HG03103 (cell line): Measurements from ENCODE around the gene KIF18B.
A peak's percentile ranks its signal among the peaks of the same experiment; 100 is the strongest.

ENCODE experiments used
- ATAC-seq: cut with Tn5 transposase; IDR thresholded peaks from one replicate; pipeline ENCODE4 v1.9.1; 2021; ENCODE audit warnings: low read depth; ENCODE audit not compliant: unreplicated experiment

KIF18B gene

GRCh38 chr17:44947461-44948314, at the start of gene KIF18B:
Gene KIF18B, minus strand, starts transcription at chr17:44947773. Its CDS starts 11,429 bp downstream, at chr17:44936344.
- ATAC-seq, result peak; percentile 87

GRCh38 chr17:44996304-44996703, 48.7 kb upstream of the KIF18B start:
- no peak for ATAC-seq

- no peak for ATAC-seq
Observed at GRCh38 chr17:44995436-44996001, 47.9 kb upstream of the KIF18B start.

GRCh38 chr17:44992242-44992939, 44.8 kb upstream of the KIF18B start:
- no peak for ATAC-seq

- ATAC-seq, result no peak
Observed at GRCh38 chr17:44990994-44991393, 43.4 kb upstream of the KIF18B start.

DNA sequence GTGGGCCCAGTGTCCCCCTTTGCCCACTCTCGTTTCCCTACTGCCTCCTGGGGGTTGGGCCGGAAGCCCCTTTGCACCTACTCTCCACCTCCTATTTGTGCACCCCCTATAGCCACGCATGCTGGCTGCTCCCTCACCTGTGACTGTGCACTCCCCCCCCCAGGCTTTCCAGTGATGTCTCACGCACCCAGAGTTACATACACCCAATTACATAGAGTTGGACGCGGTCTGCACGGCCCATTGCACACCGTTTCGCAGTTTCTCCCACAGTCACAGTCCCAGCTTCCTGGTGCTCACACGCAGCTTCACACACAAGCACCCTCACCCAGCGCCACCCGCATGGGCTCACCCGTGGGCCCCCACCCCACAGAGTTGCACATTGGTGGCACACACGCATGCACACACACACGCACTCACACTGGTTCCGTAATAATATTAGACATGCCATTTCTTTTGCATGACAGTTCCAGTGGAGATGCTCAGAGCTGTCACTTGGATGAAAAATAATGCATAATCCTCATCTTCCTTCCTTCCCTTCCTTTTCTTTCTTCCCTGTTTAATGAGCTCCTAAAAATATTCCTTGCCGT, 42.1 kb upstream of the KIF18B start:
- no peak for ATAC-seq

- ATAC-seq, result no peak
Observed at GRCh38 chr17:44988044-44988942, 40.7 kb upstream of the KIF18B start.

DNA sequence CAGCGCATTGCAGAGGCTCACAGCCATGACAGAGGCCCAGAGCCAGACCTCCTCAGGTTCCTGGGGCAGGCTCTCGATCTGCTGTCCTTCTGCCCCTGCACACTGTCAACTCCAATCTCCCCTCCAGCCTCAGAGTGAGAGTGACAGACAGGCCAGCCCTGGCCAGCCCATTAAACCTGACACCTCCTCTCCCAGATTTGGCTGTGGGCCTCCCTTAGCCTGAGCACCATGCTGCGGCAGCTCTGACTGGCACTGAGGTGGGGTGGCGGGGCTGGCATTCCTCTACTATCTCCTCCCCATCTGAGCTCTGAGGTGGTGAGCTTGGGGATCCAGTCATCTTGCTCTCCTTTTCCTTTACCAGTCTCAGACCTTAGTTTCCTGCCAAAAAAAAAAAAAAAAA, 36.0 kb upstream of the KIF18B start:
- ATAC-seq, result no peak

GRCh38 chr17:44982113-44982702, 34.6 kb upstream of the KIF18B start:
- no peak for ATAC-seq

- ATAC-seq, result no peak
Observed at GRCh38 chr17:44981221-44981968, 33.8 kb upstream of the KIF18B start.

DNA sequence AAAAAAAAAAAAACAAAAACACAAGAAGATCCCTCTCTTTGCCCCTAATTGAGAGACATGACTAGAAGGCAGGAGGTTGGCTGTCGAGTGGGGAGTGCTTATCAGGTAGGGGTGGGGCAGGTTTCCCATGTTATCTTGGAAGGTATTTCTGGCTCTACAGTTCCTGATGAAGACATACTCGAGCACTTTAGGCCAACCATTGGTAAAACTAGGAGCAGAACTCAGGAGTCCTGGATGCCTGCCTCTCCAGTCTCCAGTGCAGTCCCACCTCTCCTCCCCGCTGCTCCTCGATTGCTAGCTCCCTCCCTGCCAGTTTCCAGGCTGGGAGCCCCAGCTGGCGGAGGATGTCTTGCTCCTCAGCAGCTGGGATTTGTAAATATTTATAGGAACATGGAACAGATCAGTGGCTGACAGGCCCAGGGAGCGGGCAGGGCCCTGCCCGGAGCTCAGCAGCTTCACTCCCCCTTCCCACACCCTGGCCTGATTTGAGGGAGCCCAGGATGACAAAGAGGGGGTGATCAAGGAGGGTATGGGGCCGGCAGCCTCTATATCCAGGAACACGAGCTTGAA, 31.9 kb upstream of the KIF18B start:
- no peak for ATAC-seq

DNA sequence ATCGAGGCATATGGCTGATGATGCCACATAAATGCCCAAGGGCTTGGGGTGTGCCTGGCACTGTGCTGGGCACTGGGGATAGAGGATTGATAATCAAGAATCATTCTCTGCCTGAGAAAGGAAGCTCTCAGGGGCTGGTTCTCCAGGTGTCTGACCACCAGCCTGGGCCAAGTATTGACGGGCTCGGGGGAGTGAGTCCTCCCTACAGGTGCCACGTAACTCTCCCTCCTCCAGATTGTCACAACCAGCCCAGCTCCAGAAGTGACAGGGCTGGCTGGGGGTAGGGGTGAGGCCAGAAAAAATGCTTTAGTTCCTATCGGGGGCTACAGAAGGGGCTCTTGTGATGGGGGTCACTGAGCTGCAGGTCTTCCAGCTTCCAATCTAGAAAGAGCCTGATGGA, 31.2 kb upstream of the KIF18B start:
- no peak for ATAC-seq

DNA sequence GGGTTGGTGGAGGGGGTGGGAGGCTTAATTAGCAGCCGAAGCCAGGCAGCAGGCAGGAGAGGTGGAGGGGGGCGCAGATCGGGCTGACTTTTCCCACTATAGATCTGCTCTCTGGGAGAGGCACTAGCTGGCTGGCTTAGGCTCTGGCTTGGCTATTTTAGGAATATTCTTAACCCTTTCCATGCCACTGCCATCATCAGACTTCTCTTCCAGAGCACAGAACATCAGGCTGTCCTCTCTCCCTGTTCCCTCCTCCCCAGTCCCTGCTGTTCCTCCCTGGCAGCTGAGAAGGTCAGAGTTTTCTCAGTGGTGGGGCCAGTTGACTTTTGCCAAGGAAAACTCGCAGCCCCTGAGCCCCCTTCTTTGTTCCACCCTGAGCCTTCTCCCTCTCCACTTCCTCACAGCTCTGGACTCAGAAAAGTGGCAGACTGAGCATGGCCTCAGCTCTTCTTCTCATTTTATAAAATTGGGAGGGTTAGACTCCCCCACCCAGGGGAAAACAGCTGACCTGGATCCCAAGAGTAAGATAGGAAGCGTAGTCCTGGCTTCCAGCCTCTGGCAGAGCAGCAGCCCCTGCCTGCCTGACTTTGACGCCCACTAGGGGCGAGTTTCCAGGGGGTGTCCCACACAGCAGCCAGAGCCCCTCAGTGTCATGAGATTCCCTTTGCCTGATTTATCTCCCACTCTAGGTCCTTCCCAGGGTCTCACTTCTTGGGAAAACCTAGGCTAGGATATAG, 30.4 kb upstream of the KIF18B start:
- ATAC-seq, result no peak

GRCh38 chr17:44977065-44977464, 29.5 kb upstream of the KIF18B start:
- ATAC-seq, result no peak

DNA sequence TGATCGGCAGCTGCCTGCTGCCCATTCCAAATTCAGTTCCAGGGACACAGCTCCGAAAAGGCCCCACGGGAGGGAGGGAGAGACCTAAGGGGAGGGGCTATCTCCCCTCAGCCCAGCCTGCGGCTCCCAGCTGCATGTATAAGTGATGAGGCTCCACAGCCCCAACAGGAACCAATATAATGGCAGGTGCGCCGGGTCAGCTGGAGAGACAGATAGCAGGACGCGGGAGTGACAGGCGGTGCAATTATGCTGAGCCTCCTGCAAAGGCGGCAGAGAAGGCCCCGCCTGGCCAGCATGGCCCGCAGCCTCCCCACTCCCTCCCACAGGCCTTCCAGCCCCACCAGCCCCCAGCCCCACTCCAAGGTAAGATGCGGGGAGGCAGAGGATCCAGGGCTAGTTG, 28.6 kb upstream of the KIF18B start:
- ATAC-seq, result no peak

GRCh38 chr17:44972953-44973352, 25.4 kb upstream of the KIF18B start:
- no peak for ATAC-seq

GRCh38 chr17:44971776-44972483, 24.4 kb upstream of the KIF18B start:
- no peak for ATAC-seq
